HCT116 (cell line): ENCODE results near the gene FLVCR2. TPM values are rescaled to one million over a fixed set of nuclear protein-coding genes. Genes with fewer than 3 reads are reported as not detected.

ENCODE experiments used
- ATAC-seq: fragments of 200-7000 bp; cut with Tn5 transposase; 2 replicates; pipeline ENCODE4 v1.9.1; 2020; ENCODE audit warnings: mild to moderate bottlenecking, moderate library complexity
- BruUV-seq: library from RNA; stranded (reverse); fragments of 400-500 nt; replicated peaks from 2 replicates; lab custom pipeline; 2021; lab: Mats Ljungman, UMichigan
- CTCF ChIA-PET: fragments of 300-600 bp; sonication (Branson Sonifier 250); formaldehyde crosslinking; loops from one replicate; lab custom pipeline; 2021; ENCODE audit warnings: antibody characterized with exemption; lab: Charles Lee
- POLR2A ChIA-PET: fragments of 300-600, 350-600 bp; sonication (Branson Sonifier 250); formaldehyde crosslinking; loops from one replicate; lab custom pipeline; 2021; ENCODE audit warnings: antibody characterized with exemption; lab: Charles Lee
- RAD21 ChIA-PET, 2 experiments: fragments of 300-600 bp; sonication (Branson Sonifier 250); formaldehyde crosslinking; loops; one replicate each; lab custom pipeline; 2023; ENCODE audit warnings: low total read pairs in 2 of 2; ENCODE audit not compliant: uncharacterized antibody in 2 of 2, unreplicated experiment in 2 of 2, low non-redundant PET in 1 of 2; lab: Charles Lee
- DNase-seq: peaks from one replicate; pipeline ENCODE4 v3.0.0-alpha.2; 2010; ENCODE audit warnings: low read depth, low spot score
- H2AFZ ChIP-seq: fragments of 200-600 bp; shearing (Covaris generic), sonication (generic); 2 replicates; pipeline ENCODE4 v1.6.1; 2017; ENCODE audit warnings: low read depth, mixed run types, mixed read lengths, antibody characterized with exemption, low read length; ENCODE audit not compliant: poor library complexity, severe bottlenecking
- H3K27ac ChIP-seq: 2 replicates; pipeline ENCODE4 v1.5.1; 2012; ENCODE audit warnings: low read depth, low read length
- H3K27me3 ChIP-seq: fragments of 200-600 bp; sonication (generic); 2 replicates; pipeline ENCODE4 v1.6.1; 2016; ENCODE audit warnings: mixed run types, low read length, mixed read lengths; ENCODE audit not compliant: insufficient read depth
- H3K36me3 ChIP-seq, 2 experiments: fragments of 200-500 bp in 1 of 2; fragments of 200-600 bp in 1 of 2; sonication (Bioruptor generic) in 1 of 2; sonication (generic) in 1 of 2; 2 replicates each; pipeline versions ENCODE4 v1.5.1 to v1.6.1; 2014 to 2016; ENCODE audit warnings: low read length in 2 of 2, inconsistent platforms in 1 of 2, mixed read lengths in 1 of 2, mixed run types in 1 of 2; ENCODE audit not compliant: insufficient read depth in 2 of 2, control insufficient read depth in 1 of 2
- H3K4me1 ChIP-seq, 2 experiments: fragments of 200-600 bp in 1 of 2; sonication (generic) in 1 of 2; 2 replicates each; pipeline versions ENCODE4 v1.5.1 to v1.6.1; 2012 to 2017; ENCODE audit warnings: low read length in 2 of 2, inconsistent platforms in 1 of 2, mild to moderate bottlenecking in 1 of 2, mixed read lengths in 1 of 2, mixed run types in 1 of 2, moderate library complexity in 1 of 2; ENCODE audit not compliant: insufficient read depth in 2 of 2, control insufficient read depth in 1 of 2
- H3K4me2 ChIP-seq: fragments of 200-600 bp; sonication (generic); 2 replicates; pipeline ENCODE4 v1.6.1; 2017; ENCODE audit warnings: mixed run types, low read length, mixed read lengths
- H3K4me3 ChIP-seq, 2 experiments: fragments of 200-600 bp in 1 of 2; sonication (generic) in 1 of 2; replicated peaks in 1 of 2; 2 replicates each; pipeline ENCODE4 v1.5.1; 2011 to 2016; ENCODE audit warnings: low read length in 2 of 2, control low read depth in 1 of 2, low read depth in 1 of 2, mild to moderate bottlenecking in 1 of 2, mixed read lengths in 1 of 2, mixed run types in 1 of 2
- H3K79me2 ChIP-seq: fragments of 200-600 bp; sonication (generic); 2 replicates; pipeline ENCODE4 v1.6.1; 2017; ENCODE audit warnings: mild to moderate bottlenecking, mixed run types, low read length, moderate library complexity, mixed read lengths; ENCODE audit not compliant: insufficient read depth
- H3K9ac ChIP-seq: fragments of 200-600 bp; sonication (generic); 2 replicates; pipeline ENCODE4 v1.6.1; 2016; ENCODE audit warnings: low read length, mixed read lengths
- H3K9me2 ChIP-seq: fragments of 200-600 bp; sonication (generic), shearing (Covaris generic); 2 replicates; pipeline ENCODE4 v1.6.1; 2017; ENCODE audit warnings: mixed run types, mild to moderate bottlenecking, moderate library complexity; ENCODE audit not compliant: insufficient read depth
- H3K9me3 ChIP-seq, 2 experiments: fragments of 200-500 bp in 1 of 2; fragments of 200-600 bp in 1 of 2; sonication (Bioruptor generic) in 1 of 2; sonication (generic) in 1 of 2; 2 replicates each; pipeline ENCODE4 v1.6.1; 2014 to 2017; ENCODE audit warnings: low read length in 2 of 2, mixed read lengths in 2 of 2, inconsistent platforms in 1 of 2, low read depth in 1 of 2, mild to moderate bottlenecking in 1 of 2, mixed run types in 1 of 2, moderate library complexity in 1 of 2; ENCODE audit not compliant: control insufficient read depth in 1 of 2, insufficient read depth in 1 of 2
- H4K20me1 ChIP-seq: fragments of 200-600 bp; sonication (generic), shearing (Covaris generic); 2 replicates; pipeline ENCODE4 v1.6.1; 2017; ENCODE audit warnings: mixed run types, mild to moderate bottlenecking, moderate library complexity; ENCODE audit not compliant: insufficient read depth
- ATF3 ChIP-seq: IDR thresholded peaks from 2 replicates; pipeline ENCODE4 v1.6.1; 2012
- CBX3 ChIP-seq: IDR thresholded peaks from 2 replicates; pipeline ENCODE4 v1.6.1; 2012; ENCODE audit warnings: low read depth
- CEBPB ChIP-seq: IDR thresholded peaks from 2 replicates; pipeline ENCODE4 v1.6.1; 2012; ENCODE audit warnings: low read depth
- ELF1 ChIP-seq: IDR thresholded peaks from 2 replicates; pipeline ENCODE4 v1.6.1; 2012; ENCODE audit warnings: low read depth, borderline replicate concordance
- EZH2 ChIP-seq: fragments of 200-600 bp; sonication (generic); IDR thresholded peaks from 2 replicates; pipeline ENCODE4 v1.6.1; 2017; ENCODE audit warnings: antibody characterized with exemption, mixed run types
- FOSL1 ChIP-seq: IDR thresholded peaks from 2 replicates; pipeline ENCODE4 v1.6.1; 2012; ENCODE audit warnings: low read depth
- POLR2A ChIP-seq: IDR thresholded peaks from 2 replicates; pipeline ENCODE4 v1.7.0; 2011; ENCODE audit warnings: borderline replicate concordance; ENCODE audit not compliant: insufficient read depth, insufficient read length; ENCODE audit errors: extremely low read depth
- POLR2AphosphoS5 ChIP-seq: IDR thresholded peaks from 2 replicates; pipeline ENCODE4 v1.6.1; 2011; ENCODE audit warnings: mild to moderate bottlenecking, low read depth, low read length, moderate library complexity
- RAD21 ChIP-seq: IDR thresholded peaks from 2 replicates; pipeline ENCODE4 v1.6.1; 2012; ENCODE audit warnings: low read depth, mild to moderate bottlenecking
- REST ChIP-seq: IDR thresholded peaks from 2 replicates; pipeline ENCODE4 v1.6.1; 2012; ENCODE audit warnings: low read depth
- SIN3A ChIP-seq: IDR thresholded peaks from 2 replicates; pipeline ENCODE4 v1.6.1; 2012; ENCODE audit warnings: low read depth
- TCF7L2 ChIP-seq: IDR thresholded peaks from 2 replicates; pipeline ENCODE4 v1.7.0; 2011; ENCODE audit warnings: borderline replicate concordance, inconsistent platforms; ENCODE audit not compliant: insufficient read depth, insufficient read length; ENCODE audit errors: extremely low read depth
- ZBTB33 ChIP-seq: IDR thresholded peaks from 2 replicates; pipeline ENCODE4 v1.6.1; 2011; ENCODE audit warnings: mild to moderate bottlenecking, low read length, moderate library complexity; ENCODE audit not compliant: insufficient replicate concordance; ENCODE audit errors: extremely low read depth
- ZFX ChIP-seq: fragments of 450-650 bp; IDR thresholded peaks from 2 replicates; pipeline ENCODE4 v1.6.1; 2017
- intact Hi-C: fragments of 100-400 bp; cut with micrococcal nuclease; formaldehyde crosslinking; loops from 2 replicates; pipeline ENCODE4 v1.10.0; 2022
- total RNA-seq: library from RNA; stranded (reverse); gene quantifications from one replicate; pipeline ENCODE4 v1.2.1, GENCODE V29; 2021; ENCODE audit not compliant: unreplicated experiment

FLVCR2 gene
- total RNA-seq, 1 experiment from 2014 or later = 0.84 TPM

GRCh38 chr14:75667099-75667765 is 88.8 kb downstream of the FLVCR2 start:
- ChIA-PET POLR2A (no interaction called here), CTCF (no interaction called here), RAD21 (no interaction called here)
- no peak for TF ChIP-seq CEBPB
- TF ChIP-seq TCF7L2 = no peak
- no peak for TF ChIP-seq EZH2
- no peak for TF ChIP-seq SIN3A
- no peaks in the 10 kb centered on the region for H3K9me2 ChIP-seq
- no peak for ATAC-seq
- peaks cover 3 to 18% of the 10 kb centered on the region in 2 experiments; a peak in 3 of 4 replicates for H3K36me3 ChIP-seq
- BruUV-seq = no TSS peak
- peaks cover 7% of the 10 kb centered on the region for H3K79me2 ChIP-seq
- intact Hi-C loops = no loop called here
- no peak for DNase-seq
- no peaks in the 10 kb centered on the region for H3K27me3 ChIP-seq
- H4K20me1 ChIP-seq = no peaks in the 10 kb centered on the region
- no peaks in the 10 kb centered on the region for H3K4me1 ChIP-seq
- H3K4me3 ChIP-seq = no peak overlapping the region
- no peaks in the 10 kb centered on the region for H3K9me3 ChIP-seq
- H2AFZ ChIP-seq = no peak overlapping the region
- no peak overlapping the region for H3K4me2 ChIP-seq
- H3K27ac ChIP-seq = no peak overlapping the region
- H3K9ac ChIP-seq = no peak overlapping the region

GRCh38 chr14:75672605-75673192 is 94.3 kb downstream of the FLVCR2 start:
- Histone ChIP-seq H3K27me3 (no peaks in the 10 kb centered on the region), H3K79me2 (peaks cover 13% of the 10 kb centered on the region), H3K9me2 (no peaks in the 10 kb centered on the region), H3K4me3 (no peak overlapping the region), H4K20me1 (no peaks in the 10 kb centered on the region), H3K9me3 (no peaks in the 10 kb centered on the region), H3K27ac (no peak overlapping the region), H2AFZ (no peak overlapping the region), H3K9ac (no peak overlapping the region), H3K36me3 (peaks cover 3 to 14% of the 10 kb centered on the region in 2 experiments; a peak in 3 of 4 replicates), H3K4me2 (no peak overlapping the region), H3K4me1 (no peaks in the 10 kb centered on the region)
- no peak for ATAC-seq
- CTCF ChIA-PET = interaction anchor here (0.9 to 1.0 kb wide), 2 partner anchors 18 to 211 kb away, joined by 4 to 5 read pairs; no protein-coding TSS in a partner anchor
- no peak for DNase-seq
- RAD21 ChIA-PET = no interaction called here
- no TSS peak for BruUV-seq
- POLR2A ChIA-PET = no interaction called here
- intact Hi-C loops = no loop called here
- TF ChIP-seq FOSL1 = no peak
- no peak for TF ChIP-seq TCF7L2
- no peak for TF ChIP-seq RAD21
- TF ChIP-seq ELF1 = no peak
- TF ChIP-seq REST = no peak
- no peak for TF ChIP-seq ATF3
- TF ChIP-seq POLR2A = no peak
- no peak for TF ChIP-seq ZFX
- no peak for TF ChIP-seq CBX3
- TF ChIP-seq POLR2AphosphoS5 = no peak
- no peak for TF ChIP-seq ZBTB33
